Right lobe of liver (tissue), 6 donors: ENCODE results near the gene ZNF718. TPM values are rescaled to one million over a fixed set of nuclear protein-coding genes. Genes with fewer than 3 reads are reported as not detected.
"Not testable (repeated sequence)": the region's sequence is repeated elsewhere in the genome, so short reads cannot be mapped to it uniquely, and the experiment has no call there.

Experiments
- ATAC-seq, 4 donors: fragments of 200-7000 bp; cut with Tn5 transposase; one replicate each; pipeline ENCODE4 v1.9.1; 2020; ENCODE audit warnings: mild to moderate bottlenecking in 4 of 4, moderate library complexity in 4 of 4
- DNase-seq, 3 donors: peaks; one replicate each; pipeline ENCODE4 v3.0.0-alpha.2; 2020
- H3K27ac ChIP-seq, 3 donors: fragments of 200-600 bp; one replicate each; pipeline ENCODE4 v1.8.0; 2022
- H3K27me3 ChIP-seq, 2 donors: fragments of 200-600 bp; one replicate each; pipeline ENCODE4 v1.8.0; 2022
- H3K36me3 ChIP-seq, 4 donors: fragments of 200-600 bp; sonication (generic) in 1 of 4; one replicate each; pipeline versions ENCODE4 v1.5.1 to v1.8.0; 2017 to 2022; ENCODE audit warnings: control low read depth in 1 of 4
- H3K4me1 ChIP-seq, 4 donors: fragments of 200-600 bp; sonication (generic) in 1 of 4; one replicate each; pipeline versions ENCODE4 v1.5.1 to v1.8.0; 2017 to 2022; ENCODE audit warnings: control low read depth in 1 of 4
- H3K4me3 ChIP-seq, 3 donors: fragments of 200-600 bp; one replicate each; pipeline ENCODE4 v1.8.0; 2022
- H3K9me3 ChIP-seq, 4 donors: fragments of 200-600 bp; sonication (generic) in 1 of 4; one replicate each; pipeline versions ENCODE4 v1.5.1 to v1.8.0; 2017 to 2022; ENCODE audit warnings: control low read depth in 1 of 4
- POLR2A ChIP-seq: fragments of 450-650 bp; IDR thresholded peaks from one replicate; pipeline ENCODE4 v1.6.1; 2017; ENCODE audit warnings: antibody characterized with exemption, mild to moderate bottlenecking
- WGBS: methylation state at CpG from one replicate; pipeline ENCODE4 v1.1.6; 2018; ENCODE audit warnings: low coverage, low lambda C conversion rate; ENCODE audit not compliant: insufficient coverage; ENCODE audit errors: missing lambda C conversion rate; 5-methylcytosine and 5-hydroxymethylcytosine counted together
- intact Hi-C, 2 donors: fragments of 100-400 bp; cut with DNase I; formaldehyde crosslinking; loops; one replicate each; pipeline versions ENCODE4 v1.11.2 to v1.14.1; 2022
- total RNA-seq, 6 experiments: library from RNA; depleted of rRNA in 2 of 6; stranded (reverse); fragments of >200 nt in 2 of 6; fragmentation: NEBNext Ultra II Directional in 3 of 6; extraction: Animal tissue kit (Norgen Biotek cat#: 25700) in 3 of 6; gene quantifications; one replicate each; pipeline versions ENCODE4 v1.1.0 to v1.2.4, GENCODE V29; 2016 to 2023
- TF ChIP-seq, protein P1 (sequence below), 4 donors: fragments of 200-600 bp in 3 of 4; fragments of 450-650 bp in 1 of 4; IDR thresholded peaks; one replicate each; pipeline versions ENCODE4 v1.5.1 to v1.8.0; 2016 to 2022; ENCODE audit warnings: antibody characterized with exemption in 4 of 4, mild to moderate bottlenecking in 2 of 4
- donor health status: DM: no; HTN: yes; CAD: no.
- donor health status: DM: no; HTN: no; CAD: no.
- donor health status: DM: no; HTN: no; CAD: no.
- donor health status: DM: no; HTN: yes; CAD: no.
- donor health status: DM: no; HTN: yes; CAD: no.

Gene ZNF718
- total RNA-seq, 6 experiments from 2014 or later, result 1.7 to 5.6 (median 3.0) TPM

DNA sequence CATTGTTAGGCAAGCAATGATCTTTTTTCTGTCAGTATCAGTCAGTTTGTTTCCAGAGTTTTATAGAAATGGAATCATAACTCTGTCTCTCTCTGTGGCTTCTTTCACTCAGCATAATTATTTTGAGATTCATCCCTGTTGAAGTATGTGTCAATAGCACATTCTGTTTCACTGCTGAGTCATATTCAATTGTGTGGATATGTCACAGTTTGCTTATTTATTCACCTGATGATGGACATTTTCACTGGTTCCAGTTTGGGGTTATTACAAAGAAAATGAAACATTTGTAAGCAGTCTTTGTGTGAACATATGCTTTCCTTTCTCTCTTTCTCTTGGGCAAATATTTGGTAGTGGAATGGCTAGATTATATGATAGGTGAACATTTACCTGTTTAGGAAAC is 10.2 kb upstream of the ZNF718 start:
- no peaks in the 10 kb centered on the region for H3K4me1 ChIP-seq
- DNase-seq (no peak), ATAC-seq (no peak)
- H3K4me3 ChIP-seq, result no peak overlapping the region
- no peaks in the 10 kb centered on the region for H3K27me3 ChIP-seq
- no peaks in the 10 kb centered on the region for H3K36me3 ChIP-seq
- intact Hi-C loops, result no loop called here
- H3K27ac ChIP-seq, result no peak overlapping the region
- TF ChIP-seq, protein P1, sequence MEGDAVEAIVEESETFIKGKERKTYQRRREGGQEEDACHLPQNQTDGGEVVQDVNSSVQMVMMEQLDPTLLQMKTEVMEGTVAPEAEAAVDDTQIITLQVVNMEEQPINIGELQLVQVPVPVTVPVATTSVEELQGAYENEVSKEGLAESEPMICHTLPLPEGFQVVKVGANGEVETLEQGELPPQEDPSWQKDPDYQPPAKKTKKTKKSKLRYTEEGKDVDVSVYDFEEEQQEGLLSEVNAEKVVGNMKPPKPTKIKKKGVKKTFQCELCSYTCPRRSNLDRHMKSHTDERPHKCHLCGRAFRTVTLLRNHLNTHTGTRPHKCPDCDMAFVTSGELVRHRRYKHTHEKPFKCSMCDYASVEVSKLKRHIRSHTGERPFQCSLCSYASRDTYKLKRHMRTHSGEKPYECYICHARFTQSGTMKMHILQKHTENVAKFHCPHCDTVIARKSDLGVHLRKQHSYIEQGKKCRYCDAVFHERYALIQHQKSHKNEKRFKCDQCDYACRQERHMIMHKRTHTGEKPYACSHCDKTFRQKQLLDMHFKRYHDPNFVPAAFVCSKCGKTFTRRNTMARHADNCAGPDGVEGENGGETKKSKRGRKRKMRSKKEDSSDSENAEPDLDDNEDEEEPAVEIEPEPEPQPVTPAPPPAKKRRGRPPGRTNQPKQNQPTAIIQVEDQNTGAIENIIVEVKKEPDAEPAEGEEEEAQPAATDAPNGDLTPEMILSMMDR (IDR thresholded peaks at IDR 0.05), result no peak
- TF ChIP-seq POLR2A, result no peak
- H3K9me3 ChIP-seq, result no peaks in the 10 kb centered on the region

GRCh38 chr4:116499-116898 is 7.8 kb upstream of the ZNF718 start:
- Histone ChIP-seq H3K9me3 (no peaks in the 10 kb centered on the region), H3K27ac (no peak overlapping the region), H3K4me1 (no peaks in the 10 kb centered on the region), H3K4me3 (no peak overlapping the region), H3K27me3 (no peaks in the 10 kb centered on the region), H3K36me3 (no peaks in the 10 kb centered on the region)
- DNase-seq, result no peak
- WGBS, result 88% methylated on average over 1 of the region's 1 CpG
- intact Hi-C loops, result no loop called here
- TF ChIP-seq, protein P1 (IDR thresholded peaks at IDR 0.05), result no peak
- no peak for TF ChIP-seq POLR2A
- no peak for ATAC-seq

GRCh38 chr4:120616-121015 is 3.7 kb upstream of the ZNF718 start:
- intact Hi-C loops, result no loop called here
- DNase-seq (no peak), ATAC-seq (no peak)
- Histone ChIP-seq H3K27ac (no peak overlapping the region), H3K4me1 (no peaks in the 10 kb centered on the region), H3K4me3 (no peak overlapping the region), H3K36me3 (no peaks in the 10 kb centered on the region), H3K9me3 (no peaks in the 10 kb centered on the region), H3K27me3 (no peaks in the 10 kb centered on the region)
- 37% methylated on average over 4 of the region's 5 CpGs for WGBS
- no peak for TF ChIP-seq POLR2A
- TF ChIP-seq, protein P1 (IDR thresholded peaks at IDR 0.05), result no peak

- peak in 2 of 4 donors; percentile 5 to 48 for ATAC-seq
- intact Hi-C loops, result no loop called here
- H3K27ac ChIP-seq, result no peak overlapping the region
- H3K4me1 ChIP-seq, result no peaks in the 10 kb centered on the region
- H3K9me3 ChIP-seq, result no peaks in the 10 kb centered on the region
- no peak for DNase-seq
- H3K4me3 ChIP-seq, result no peak overlapping the region
- peaks cover 0 to under 1% (median 0%) of the 10 kb centered on the region in 4 donors for H3K36me3 ChIP-seq
- 49% methylated on average over 6 of the region's 7 CpGs for WGBS
- no peaks in the 10 kb centered on the region for H3K27me3 ChIP-seq
- no peak for TF ChIP-seq POLR2A
- TF ChIP-seq, protein P1 (IDR thresholded peaks at IDR 0.05), result no peak
Measured at GRCh38 chr4:121408-122084, 2.8 kb upstream of the ZNF718 start.

GRCh38 chr4:123922-124274 is 403 bp upstream of the ZNF718 start:
- H3K27ac ChIP-seq, result peak overlapping the region in 2 of 3 donors; percentile 68 to 70
- intact Hi-C loops, H3K4me1 ChIP-seq, H3K36me3 ChIP-seq, H3K27me3 ChIP-seq, DNase-seq, ATAC-seq, H3K9me3 ChIP-seq: not testable (repeated sequence)
- peak overlapping the region; percentile 80 to 95 (median 86) for H3K4me3 ChIP-seq
- WGBS, result 65% methylated on average over 7 of the region's 10 CpGs
